Esophagus (tissue), 2 donors: ENCODE measurements around the gene KRT37. TPM values are rescaled to one million over a fixed set of nuclear protein-coding genes. Genes with fewer than 3 reads are reported as not detected.
"Not testable (repeated sequence)": the region's sequence is repeated elsewhere in the genome, so short reads cannot be mapped to it uniquely, and the experiment has no call there.

Experiments used
- H3K27ac ChIP-seq, 2 donors: one replicate each; pipeline ENCODE4 v1.5.1; 2013; ENCODE audit warnings: low read depth in 2 of 2, mild to moderate bottlenecking in 2 of 2, inconsistent platforms in 1 of 2, low read length in 1 of 2, moderate library complexity in 1 of 2
- H3K27me3 ChIP-seq, 2 donors: one replicate each; pipeline ENCODE4 v1.6.1; 2013; ENCODE audit warnings: low read length in 2 of 2, control low read depth in 1 of 2, mild to moderate bottlenecking in 1 of 2; ENCODE audit not compliant: insufficient read depth in 2 of 2, control insufficient read depth in 1 of 2
- H3K36me3 ChIP-seq, 2 donors: one replicate each; pipeline ENCODE4 v1.6.1; 2013; ENCODE audit warnings: low read length in 1 of 2; ENCODE audit not compliant: control insufficient read depth in 2 of 2, insufficient read depth in 2 of 2
- H3K4me1 ChIP-seq, 2 donors: one replicate each; pipeline ENCODE4 v1.6.1; 2013; ENCODE audit warnings: low read length in 1 of 2; ENCODE audit not compliant: control insufficient read depth in 2 of 2, insufficient read depth in 2 of 2
- H3K4me3 ChIP-seq, 2 donors: one replicate each; pipeline ENCODE4 v1.5.1; 2013; ENCODE audit warnings: low read length in 2 of 2, mild to moderate bottlenecking in 2 of 2, low read depth in 1 of 2, moderate library complexity in 1 of 2
- H3K9me3 ChIP-seq, 2 donors: one replicate each; pipeline ENCODE4 v1.6.1; 2013; ENCODE audit warnings: mild to moderate bottlenecking in 2 of 2, low read depth in 1 of 2, low read length in 1 of 2, moderate library complexity in 1 of 2; ENCODE audit not compliant: control insufficient read depth in 2 of 2, insufficient read depth in 1 of 2
- WGBS, 2 donors: extraction: QIAGEN DNeasy Blood & Tissue Kit; methylation state at CpG; one replicate each; pipeline ENCODE4 v1.1.7; 2013; 5-methylcytosine and 5-hydroxymethylcytosine counted together
- polyA plus RNA-seq, 2 donors: library from polyadenylated mRNA; stranded (reverse); fragments of 200-250 nt; gene quantifications; one replicate each; pipeline ENCODE4 v1.2.3, GENCODE V29; 2013
- donor health status: healthy with polysubstance abuse.
- donor health status: Bipolar disorder and iron deficiency.

KRT37 gene
- polyA plus RNA-seq, 2 donors, result not detected

GRCh38 chr17:41440531-41441033 lies 16.2 kb upstream of the KRT37 start, which contains the start of gene KRT38:
Gene KRT38 (minus strand): TSS chr17:41440983. CDS start chr17:41440921, 62 bp downstream.
- WGBS, 2 donors, result 95 to 97% methylated on average over 10 of the region's 10 CpGs
- H3K27me3 ChIP-seq, result no peaks in the 10 kb centered on the region
- no peaks in the 10 kb centered on the region for H3K36me3 ChIP-seq
- no peaks in the 10 kb centered on the region for H3K4me1 ChIP-seq
- peaks cover 0 to 4% of the 10 kb centered on the region in 2 donors for H3K9me3 ChIP-seq
- no peak within 1 kb of the TSS for H3K4me3 ChIP-seq
- H3K27ac ChIP-seq, result no peak within 1 kb of the TSS

DNA sequence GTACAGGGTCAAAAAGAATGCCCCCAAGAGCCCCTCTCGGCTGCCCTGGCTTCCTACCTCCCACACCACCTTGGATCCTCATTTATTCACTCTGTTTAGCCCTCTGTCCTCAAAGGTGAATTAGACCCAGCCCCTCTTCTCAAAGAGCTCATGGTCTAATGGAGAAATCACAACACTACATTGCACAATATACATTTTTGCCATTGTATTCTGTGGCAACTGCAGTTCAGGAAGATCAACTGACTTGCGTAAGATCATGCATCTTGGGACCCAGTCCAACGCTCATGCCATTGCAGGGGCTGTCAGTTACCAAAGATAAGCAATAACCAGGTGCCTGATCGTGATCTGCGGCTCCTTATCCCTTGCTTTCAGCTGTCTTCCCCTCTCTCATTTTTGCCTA lies 15.0 kb upstream of the KRT37 start:
- H3K4me3 ChIP-seq, result no peak overlapping the region
- H3K27ac ChIP-seq, result no peak overlapping the region
- 65 to 67% methylated on average over 5 of the region's 5 CpGs for WGBS, 2 donors
- no peaks in the 10 kb centered on the region for H3K36me3 ChIP-seq
- H3K27me3 ChIP-seq, result no peaks in the 10 kb centered on the region
- peaks cover 0 to 4% of the 10 kb centered on the region in 2 donors for H3K9me3 ChIP-seq
- no peaks in the 10 kb centered on the region for H3K4me1 ChIP-seq

GRCh38 chr17:41437769-41438168 lies 13.4 kb upstream of the KRT37 start:
- 85 to 90% methylated on average over 9 of the region's 9 CpGs for WGBS, 2 donors

GRCh38 chr17:41437254-41437653 lies 12.9 kb upstream of the KRT37 start:
- H3K9me3 ChIP-seq, result peaks cover 0 to 4% of the 10 kb centered on the region in 2 donors
- no peaks in the 10 kb centered on the region for H3K36me3 ChIP-seq
- no peak overlapping the region for H3K27ac ChIP-seq
- no peak overlapping the region for H3K4me3 ChIP-seq
- 88% methylated on average over 7 of the region's 7 CpGs for WGBS, 2 donors
- no peaks in the 10 kb centered on the region for H3K4me1 ChIP-seq
- H3K27me3 ChIP-seq, result no peaks in the 10 kb centered on the region

More at GRCh38 chr17:41437769-41438168, 13.4 kb upstream of the KRT37 start:
- Histone ChIP-seq H3K9me3 (peaks cover 0 to 4% of the 10 kb centered on the region in 2 donors), H3K27me3 (no peaks in the 10 kb centered on the region), H3K4me1 (no peaks in the 10 kb centered on the region), H3K4me3 (no peak overlapping the region), H3K36me3 (no peaks in the 10 kb centered on the region), H3K27ac (no peak overlapping the region)

DNA sequence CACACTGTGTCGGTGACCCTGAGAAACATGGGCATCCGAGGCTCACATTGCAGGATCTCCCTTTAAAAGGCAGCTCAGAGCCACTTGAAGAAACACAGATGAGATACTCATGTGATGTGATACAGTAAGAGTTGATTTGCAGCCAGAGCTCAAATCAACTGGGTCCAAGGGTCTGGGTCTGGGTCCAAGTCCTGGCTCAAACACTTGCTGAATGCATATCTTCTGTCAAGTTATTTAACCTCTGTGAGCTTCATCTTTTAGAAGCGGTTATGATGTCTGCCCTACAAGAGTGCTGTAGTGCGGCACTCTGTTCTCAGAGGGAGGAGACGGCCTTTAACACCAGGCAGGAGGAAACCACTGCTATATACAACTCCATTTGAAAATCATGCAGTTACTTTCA lies 10.0 kb upstream of the KRT37 start:
- Histone ChIP-seq H3K9me3 (no peaks in the 10 kb centered on the region), H3K27ac (no peak overlapping the region), H3K4me3 (no peak overlapping the region), H3K27me3 (no peaks in the 10 kb centered on the region), H3K4me1 (no peaks in the 10 kb centered on the region), H3K36me3 (no peaks in the 10 kb centered on the region)
- WGBS, 2 donors, result 59 to 63% methylated on average over 5 of the region's 5 CpGs

DNA sequence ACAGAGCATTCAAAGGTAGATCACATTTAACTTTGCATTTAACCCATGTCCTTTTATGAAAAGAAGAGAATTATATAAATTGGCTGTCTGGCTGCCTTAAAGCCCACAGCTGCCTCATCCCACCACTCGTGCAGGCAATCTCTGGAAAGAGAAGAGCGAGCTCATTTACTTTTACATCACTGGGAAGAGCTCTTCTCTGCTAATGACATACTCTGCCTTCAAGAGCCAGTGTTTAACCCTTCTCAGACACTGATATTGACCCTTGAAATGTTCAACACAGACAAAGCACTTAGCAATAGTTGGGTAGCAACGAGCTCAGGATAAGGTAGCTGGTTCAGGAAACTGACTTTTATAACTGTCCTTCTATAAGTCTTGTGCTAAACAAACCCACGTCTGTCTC lies 9.6 kb upstream of the KRT37 start:
- WGBS, 2 donors, result 53 to 64% methylated on average over 4 of the region's 4 CpGs
- H3K27ac ChIP-seq, result no peak overlapping the region
- H3K9me3 ChIP-seq, result no peaks in the 10 kb centered on the region
- H3K36me3 ChIP-seq, result no peaks in the 10 kb centered on the region
- H3K4me3 ChIP-seq, result no peak overlapping the region
- H3K27me3 ChIP-seq, result no peaks in the 10 kb centered on the region
- no peaks in the 10 kb centered on the region for H3K4me1 ChIP-seq

GRCh38 chr17:41433586-41433985 lies 9.2 kb upstream of the KRT37 start:
- Histone ChIP-seq H3K4me3 (no peak overlapping the region), H3K27me3 (no peaks in the 10 kb centered on the region)
- WGBS, 2 donors, result 52 to 57% methylated on average over 4 of the region's 4 CpGs

GRCh38 chr17:41430376-41430775 lies 6.0 kb upstream of the KRT37 start:
- H3K9me3 ChIP-seq, H3K4me3 ChIP-seq, H3K4me1 ChIP-seq, H3K36me3 ChIP-seq, H3K27me3 ChIP-seq, H3K27ac ChIP-seq: not testable (repeated sequence)
- 87 to 91% methylated on average over 9 of the region's 9 CpGs for WGBS, 2 donors

More at GRCh38 chr17:41433586-41433985, 9.2 kb upstream of the KRT37 start:
- no peaks in the 10 kb centered on the region for H3K4me1 ChIP-seq
- no peak overlapping the region for H3K27ac ChIP-seq
- no peaks in the 10 kb centered on the region for H3K9me3 ChIP-seq
- H3K36me3 ChIP-seq, result no peaks in the 10 kb centered on the region

- no peaks in the 10 kb centered on the region for H3K4me1 ChIP-seq
- H3K27ac ChIP-seq, result no peak overlapping the region
- H3K4me3 ChIP-seq, result no peak overlapping the region
- no peaks in the 10 kb centered on the region for H3K9me3 ChIP-seq
- H3K36me3 ChIP-seq, result no peaks in the 10 kb centered on the region
- WGBS, 2 donors, result 81 to 82% methylated on average over 7 of the region's 7 CpGs
- H3K27me3 ChIP-seq, result no peaks in the 10 kb centered on the region
Measured at GRCh38 chr17:41429667-41430066, 5.3 kb upstream of the KRT37 start.

DNA sequence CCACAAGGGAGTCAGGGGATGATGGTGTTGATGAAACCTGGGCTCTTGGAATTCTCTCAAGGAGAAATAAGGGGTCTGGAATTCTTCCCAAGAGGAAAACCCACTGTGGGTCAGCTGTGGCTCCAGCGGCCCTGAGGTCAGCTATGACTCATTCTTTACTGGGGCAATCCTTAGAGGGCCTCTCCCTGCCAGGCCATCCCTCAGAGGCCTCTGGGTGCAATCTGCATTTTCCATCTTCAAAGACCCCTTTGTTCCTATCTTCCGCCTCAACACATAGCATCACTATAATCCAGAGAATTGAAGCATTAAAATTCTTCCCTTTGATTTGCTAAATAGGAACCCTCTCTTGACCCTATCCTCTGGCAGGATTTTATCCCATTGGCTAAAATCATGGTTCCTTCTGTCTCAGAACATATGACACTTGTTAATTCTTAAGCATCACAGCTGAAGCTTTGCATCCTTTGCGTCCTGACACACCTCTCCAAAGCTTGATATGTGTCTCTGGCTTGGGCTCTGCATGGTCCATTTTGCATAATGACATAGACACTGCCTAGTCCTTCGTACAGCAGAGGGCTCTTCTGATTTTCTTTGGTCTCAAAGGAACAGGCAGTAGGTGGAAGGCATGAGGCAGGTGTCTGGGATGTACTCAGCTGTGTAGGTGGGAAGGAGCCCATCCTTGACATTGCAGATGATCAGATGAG lies 4.4 kb upstream of the KRT37 start:
- H3K4me3 ChIP-seq, result no peak overlapping the region
- H3K4me1 ChIP-seq, result no peaks in the 10 kb centered on the region
- no peaks in the 10 kb centered on the region for H3K9me3 ChIP-seq
- H3K27ac ChIP-seq, result no peak overlapping the region
- 68 to 76% methylated on average over 4 of the region's 4 CpGs for WGBS, 2 donors
- no peaks in the 10 kb centered on the region for H3K36me3 ChIP-seq
- H3K27me3 ChIP-seq, result no peaks in the 10 kb centered on the region
